Liver (tissue), 9 donors: ENCODE data around the gene MYG1. TPM values are rescaled to one million over a fixed set of nuclear protein-coding genes. Genes with fewer than 3 reads are reported as not detected.

Experiments used
- DNase-seq: peaks from one replicate; pipeline ENCODE4 v3.0.0-alpha.2; 2017; ENCODE audit warnings: low spot score
- H3K27ac ChIP-seq, 2 donors: one replicate each; pipeline ENCODE4 v1.7.0; 2013; ENCODE audit warnings: inconsistent platforms in 2 of 2, low read length in 2 of 2, control low read depth in 1 of 2, low read depth in 1 of 2, mild to moderate bottlenecking in 1 of 2
- H3K27me3 ChIP-seq, 4 donors: one replicate each; pipeline versions ENCODE4 v1.6.1 to v1.7.0; 2013; ENCODE audit warnings: low read length in 3 of 4, inconsistent platforms in 1 of 4, mild to moderate bottlenecking in 1 of 4, moderate library complexity in 1 of 4; ENCODE audit not compliant: control insufficient read depth in 4 of 4, insufficient read depth in 4 of 4
- H3K36me3 ChIP-seq, 4 donors: one replicate each; pipeline versions ENCODE4 v1.6.1 to v1.7.0; 2013; ENCODE audit warnings: low read length in 3 of 4, mild to moderate bottlenecking in 3 of 4, low read depth in 1 of 4, moderate library complexity in 1 of 4; ENCODE audit not compliant: control insufficient read depth in 4 of 4, insufficient read depth in 3 of 4
- H3K4me1 ChIP-seq, 4 donors: one replicate each; pipeline versions ENCODE4 v1.6.1 to v1.7.0; 2013; ENCODE audit warnings: low read length in 3 of 4, mild to moderate bottlenecking in 3 of 4, moderate library complexity in 1 of 4; ENCODE audit not compliant: control insufficient read depth in 4 of 4, insufficient read depth in 4 of 4
- H3K4me3 ChIP-seq, 3 donors: one replicate each; pipeline versions ENCODE4 v1.6.1 to v1.7.0; 2013; ENCODE audit warnings: low read length in 3 of 3, control low read depth in 1 of 3, low read depth in 1 of 3, mild to moderate bottlenecking in 1 of 3
- H3K9ac ChIP-seq, 2 donors: one replicate each; pipeline ENCODE4 v1.7.0; 2013; ENCODE audit warnings: low read length in 2 of 2, mild to moderate bottlenecking in 2 of 2, moderate library complexity in 2 of 2, control low read depth in 1 of 2, low read depth in 1 of 2
- H3K9me3 ChIP-seq, 4 donors: one replicate each; pipeline versions ENCODE4 v1.6.1 to v1.7.0; 2013; ENCODE audit warnings: low read length in 3 of 4; ENCODE audit not compliant: control insufficient read depth in 4 of 4
- EGR1 ChIP-seq, 2 donors: IDR thresholded peaks; 2 replicates each; pipeline ENCODE4 v1.6.1; 2016 to 2018; ENCODE audit warnings: antibody characterized with exemption in 2 of 2, low read depth in 2 of 2
- FOXA2 ChIP-seq: IDR thresholded peaks from 2 replicates; pipeline ENCODE4 v1.6.1; 2016; ENCODE audit warnings: antibody characterized with exemption
- GABPA ChIP-seq, 2 donors: IDR thresholded peaks in 1 of 2; conservative IDR thresholded peaks in 1 of 2; 2 replicates each; pipeline ENCODE4 v1.6.1; 2016; ENCODE audit warnings: antibody characterized with exemption in 2 of 2, mild to moderate bottlenecking in 1 of 2, moderate library complexity in 1 of 2
- HNF4A ChIP-seq, 2 donors: conservative IDR thresholded peaks; 2 replicates each; pipeline ENCODE4 v1.6.1; 2016; ENCODE audit warnings: antibody characterized with exemption in 2 of 2, mild to moderate bottlenecking in 2 of 2
- HNF4G ChIP-seq: IDR thresholded peaks from 2 replicates; pipeline ENCODE4 v1.6.1; 2016; ENCODE audit warnings: antibody characterized with exemption
- JUND ChIP-seq, 2 donors: IDR thresholded peaks; 2 replicates each; pipeline ENCODE4 v1.6.1; 2016; ENCODE audit warnings: antibody characterized with exemption in 2 of 2
- NR2F2 ChIP-seq: IDR thresholded peaks from 2 replicates; pipeline ENCODE4 v1.6.1; 2016; ENCODE audit warnings: antibody characterized with exemption
- RAD21 ChIP-seq, 2 donors: IDR thresholded peaks; 2 replicates each; pipeline ENCODE4 v1.6.1; 2016; ENCODE audit warnings: antibody characterized with exemption in 2 of 2, mild to moderate bottlenecking in 2 of 2
- RXRA ChIP-seq, 2 donors: IDR thresholded peaks; 2 replicates each; pipeline ENCODE4 v1.6.1; 2017 to 2018; ENCODE audit warnings: antibody characterized with exemption in 2 of 2, mild to moderate bottlenecking in 1 of 2
- SP1 ChIP-seq: IDR thresholded peaks from 2 replicates; pipeline ENCODE4 v1.6.1; 2018; ENCODE audit warnings: antibody characterized with exemption, mild to moderate bottlenecking
- TAF1 ChIP-seq: conservative IDR thresholded peaks from 2 replicates; pipeline ENCODE4 v1.6.1; 2016; ENCODE audit warnings: antibody characterized with exemption, mild to moderate bottlenecking
- YY1 ChIP-seq: IDR thresholded peaks from 2 replicates; pipeline ENCODE4 v1.6.1; 2016; ENCODE audit warnings: antibody characterized with exemption, mild to moderate bottlenecking
- WGBS: extraction: QIAGEN DNeasy Blood & Tissue Kit; methylation state at CpG from one replicate; pipeline ENCODE4 v1.1.7; 2013; 5-methylcytosine and 5-hydroxymethylcytosine counted together
- polyA plus RNA-seq, 2 donors: library from polyadenylated mRNA; stranded (reverse) in 1 of 2; unstranded in 1 of 2; fragments of 200-250 nt in 1 of 2; fragments of >200 nt in 1 of 2; fragmentation: Nextera tagmentation in 1 of 2; extraction: Ambion mirVana in 1 of 2; gene quantifications; one replicate each; pipeline versions ENCODE4 v1.2.1 to v1.2.3, GENCODE V29; 2013 to 2015
- total RNA-seq, 2 donors: library from RNA; depleted of rRNA; stranded (reverse); fragments of >200 nt; gene quantifications; one replicate each; pipeline ENCODE4 v1.2.3, GENCODE V29; 2014
- TF ChIP-seq, protein P1 (sequence below): IDR thresholded peaks from 2 replicates; pipeline ENCODE4 v1.6.1; 2016; ENCODE audit warnings: antibody characterized with exemption
- TF ChIP-seq, protein P2 (sequence below): IDR thresholded peaks from 2 replicates; pipeline ENCODE4 v1.6.1; 2016; ENCODE audit warnings: antibody characterized with exemption
- TF ChIP-seq, protein P3 (sequence below): fragments of 150-350 bp; IDR thresholded peaks from 2 replicates; pipeline ENCODE4 v1.5.1; 2017; ENCODE audit warnings: improper control_type of control experiment, low read depth, low read length; ENCODE audit not compliant: missing input control
- TF ChIP-seq, protein P4 (sequence below): IDR thresholded peaks from 2 replicates; pipeline ENCODE4 v1.6.1; 2016; ENCODE audit warnings: antibody characterized with exemption
- TF ChIP-seq, protein P5 (sequence below): IDR thresholded peaks from 2 replicates; pipeline ENCODE4 v1.6.1; 2016; ENCODE audit warnings: antibody characterized with exemption, mild to moderate bottlenecking
- donor health status: healthy.
- donor health status: healthy.
- donor health status: healthy.
- donor health status: healthy.
- donor health status: healthy.

Gene MYG1
- total and polyA plus RNA-seq, 4 donors = 15.0 to 28.0 (median 19.3) TPM

DNA sequence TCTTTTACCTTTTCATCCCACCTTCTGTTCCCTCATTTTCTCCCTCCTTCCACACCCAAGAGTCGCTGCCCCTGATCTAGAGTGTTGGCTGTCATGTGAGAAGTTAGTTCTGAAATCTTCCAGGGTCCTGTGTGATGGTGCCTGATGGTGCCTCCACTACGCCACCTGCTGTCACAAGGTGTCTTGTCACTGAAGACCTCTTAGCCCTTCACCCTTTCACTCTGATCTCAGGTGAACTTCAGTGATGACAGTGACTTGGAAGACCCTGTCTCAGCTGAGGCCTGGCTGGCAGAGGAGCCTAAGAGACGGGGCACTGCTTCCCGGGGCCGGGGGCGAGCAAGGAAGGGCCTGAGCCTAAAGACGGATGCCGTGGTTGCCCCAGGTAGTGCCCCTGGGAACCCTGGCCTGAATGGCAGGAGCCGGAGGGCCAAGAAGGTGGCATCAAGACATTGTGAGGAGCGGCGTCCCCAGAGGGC is 11.7 kb upstream of the MYG1 start:
- WGBS = 85% methylated on average over 11 of the region's 11 CpGs
- Histone ChIP-seq H3K36me3 (peaks cover 0 to 10% (median 4%) of the 10 kb centered on the region in 4 donors), H3K4me3 (no peak overlapping the region), H3K4me1 (no peaks in the 10 kb centered on the region), H3K9ac (no peak overlapping the region), H3K27ac (no peak overlapping the region), H3K27me3 (no peaks in the 10 kb centered on the region), H3K9me3 (no peaks in the 10 kb centered on the region)
- DNase-seq = peak; percentile 76
- TF ChIP-seq TAF1 (no peak), RXRA (IDR thresholded peaks at IDR 0.05) (no peak), GABPA (IDR thresholded peaks at IDR 0.05 in 1 of 2, conservative IDR thresholded peaks at IDR 0.05 in 1 of 2) (no peak), EGR1 (IDR thresholded peaks at IDR 0.05; ENCODE audit: low read depth in 2 of 2) (no peak), YY1 (no peak), RAD21 (IDR thresholded peaks at IDR 0.05) (peak; percentile 85 to 93), NR2F2 (peak; percentile 21), HNF4A (conservative IDR thresholded peaks at IDR 0.05) (no peak), FOXA2 (no peak), JUND (IDR thresholded peaks at IDR 0.05) (no peak), HNF4G (no peak), SP1 (no peak)
- TF ChIP-seq, protein P1, sequence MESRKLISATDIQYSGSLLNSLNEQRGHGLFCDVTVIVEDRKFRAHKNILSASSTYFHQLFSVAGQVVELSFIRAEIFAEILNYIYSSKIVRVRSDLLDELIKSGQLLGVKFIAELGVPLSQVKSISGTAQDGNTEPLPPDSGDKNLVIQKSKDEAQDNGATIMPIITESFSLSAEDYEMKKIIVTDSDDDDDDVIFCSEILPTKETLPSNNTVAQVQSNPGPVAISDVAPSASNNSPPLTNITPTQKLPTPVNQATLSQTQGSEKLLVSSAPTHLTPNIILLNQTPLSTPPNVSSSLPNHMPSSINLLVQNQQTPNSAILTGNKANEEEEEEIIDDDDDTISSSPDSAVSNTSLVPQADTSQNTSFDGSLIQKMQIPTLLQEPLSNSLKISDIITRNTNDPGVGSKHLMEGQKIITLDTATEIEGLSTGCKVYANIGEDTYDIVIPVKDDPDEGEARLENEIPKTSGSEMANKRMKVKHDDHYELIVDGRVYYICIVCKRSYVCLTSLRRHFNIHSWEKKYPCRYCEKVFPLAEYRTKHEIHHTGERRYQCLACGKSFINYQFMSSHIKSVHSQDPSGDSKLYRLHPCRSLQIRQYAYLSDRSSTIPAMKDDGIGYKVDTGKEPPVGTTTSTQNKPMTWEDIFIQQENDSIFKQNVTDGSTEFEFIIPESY = no peak
- TF ChIP-seq, protein P2, sequence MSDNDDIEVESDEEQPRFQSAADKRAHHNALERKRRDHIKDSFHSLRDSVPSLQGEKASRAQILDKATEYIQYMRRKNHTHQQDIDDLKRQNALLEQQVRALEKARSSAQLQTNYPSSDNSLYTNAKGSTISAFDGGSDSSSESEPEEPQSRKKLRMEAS = no peak
- TF ChIP-seq, protein P3, sequence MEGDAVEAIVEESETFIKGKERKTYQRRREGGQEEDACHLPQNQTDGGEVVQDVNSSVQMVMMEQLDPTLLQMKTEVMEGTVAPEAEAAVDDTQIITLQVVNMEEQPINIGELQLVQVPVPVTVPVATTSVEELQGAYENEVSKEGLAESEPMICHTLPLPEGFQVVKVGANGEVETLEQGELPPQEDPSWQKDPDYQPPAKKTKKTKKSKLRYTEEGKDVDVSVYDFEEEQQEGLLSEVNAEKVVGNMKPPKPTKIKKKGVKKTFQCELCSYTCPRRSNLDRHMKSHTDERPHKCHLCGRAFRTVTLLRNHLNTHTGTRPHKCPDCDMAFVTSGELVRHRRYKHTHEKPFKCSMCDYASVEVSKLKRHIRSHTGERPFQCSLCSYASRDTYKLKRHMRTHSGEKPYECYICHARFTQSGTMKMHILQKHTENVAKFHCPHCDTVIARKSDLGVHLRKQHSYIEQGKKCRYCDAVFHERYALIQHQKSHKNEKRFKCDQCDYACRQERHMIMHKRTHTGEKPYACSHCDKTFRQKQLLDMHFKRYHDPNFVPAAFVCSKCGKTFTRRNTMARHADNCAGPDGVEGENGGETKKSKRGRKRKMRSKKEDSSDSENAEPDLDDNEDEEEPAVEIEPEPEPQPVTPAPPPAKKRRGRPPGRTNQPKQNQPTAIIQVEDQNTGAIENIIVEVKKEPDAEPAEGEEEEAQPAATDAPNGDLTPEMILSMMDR = peak; percentile 70
- TF ChIP-seq, protein P4, sequence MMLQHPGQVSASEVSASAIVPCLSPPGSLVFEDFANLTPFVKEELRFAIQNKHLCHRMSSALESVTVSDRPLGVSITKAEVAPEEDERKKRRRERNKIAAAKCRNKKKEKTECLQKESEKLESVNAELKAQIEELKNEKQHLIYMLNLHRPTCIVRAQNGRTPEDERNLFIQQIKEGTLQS = no peak
- TF ChIP-seq, protein P5, sequence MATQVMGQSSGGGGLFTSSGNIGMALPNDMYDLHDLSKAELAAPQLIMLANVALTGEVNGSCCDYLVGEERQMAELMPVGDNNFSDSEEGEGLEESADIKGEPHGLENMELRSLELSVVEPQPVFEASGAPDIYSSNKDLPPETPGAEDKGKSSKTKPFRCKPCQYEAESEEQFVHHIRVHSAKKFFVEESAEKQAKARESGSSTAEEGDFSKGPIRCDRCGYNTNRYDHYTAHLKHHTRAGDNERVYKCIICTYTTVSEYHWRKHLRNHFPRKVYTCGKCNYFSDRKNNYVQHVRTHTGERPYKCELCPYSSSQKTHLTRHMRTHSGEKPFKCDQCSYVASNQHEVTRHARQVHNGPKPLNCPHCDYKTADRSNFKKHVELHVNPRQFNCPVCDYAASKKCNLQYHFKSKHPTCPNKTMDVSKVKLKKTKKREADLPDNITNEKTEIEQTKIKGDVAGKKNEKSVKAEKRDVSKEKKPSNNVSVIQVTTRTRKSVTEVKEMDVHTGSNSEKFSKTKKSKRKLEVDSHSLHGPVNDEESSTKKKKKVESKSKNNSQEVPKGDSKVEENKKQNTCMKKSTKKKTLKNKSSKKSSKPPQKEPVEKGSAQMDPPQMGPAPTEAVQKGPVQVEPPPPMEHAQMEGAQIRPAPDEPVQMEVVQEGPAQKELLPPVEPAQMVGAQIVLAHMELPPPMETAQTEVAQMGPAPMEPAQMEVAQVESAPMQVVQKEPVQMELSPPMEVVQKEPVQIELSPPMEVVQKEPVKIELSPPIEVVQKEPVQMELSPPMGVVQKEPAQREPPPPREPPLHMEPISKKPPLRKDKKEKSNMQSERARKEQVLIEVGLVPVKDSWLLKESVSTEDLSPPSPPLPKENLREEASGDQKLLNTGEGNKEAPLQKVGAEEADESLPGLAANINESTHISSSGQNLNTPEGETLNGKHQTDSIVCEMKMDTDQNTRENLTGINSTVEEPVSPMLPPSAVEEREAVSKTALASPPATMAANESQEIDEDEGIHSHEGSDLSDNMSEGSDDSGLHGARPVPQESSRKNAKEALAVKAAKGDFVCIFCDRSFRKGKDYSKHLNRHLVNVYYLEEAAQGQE = no peak
